Stimulated activated CD8-positive, alpha-beta memory T cell treated with anti-CD3 and anti-CD28 coated beads, Interleukin-12 subunit alpha, Interleukin-12 subunit beta, amount 100 ng/mL, for 4 hours (primary cell): ENCODE measurements around the gene DTNA.

Experiments
- DNase-seq: peaks from one replicate; pipeline ENCODE4 v3.0.0-alpha.2; 2020; ENCODE audit warnings: low read depth

DTNA gene

DNA sequence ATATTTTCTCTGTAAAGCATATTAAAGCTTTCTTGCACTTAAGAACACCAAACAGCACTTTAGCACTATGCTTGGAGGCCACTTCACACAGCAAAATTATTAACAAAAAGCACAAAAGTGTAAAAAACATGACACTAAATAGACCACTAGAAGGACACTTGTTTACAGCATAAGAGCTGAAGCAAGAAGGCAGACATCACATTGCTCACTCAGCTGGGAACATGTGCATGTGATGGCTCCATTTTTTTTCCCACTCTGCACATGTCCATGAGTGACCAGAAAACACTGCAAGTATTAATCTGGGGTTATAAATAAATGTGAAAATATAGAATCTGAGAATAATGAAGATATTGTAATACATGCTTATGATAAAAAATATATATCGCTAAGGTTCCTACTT is 228.0 kb downstream of the DTNA start:
- DNase-seq: no peak
